ENCODE results near the gene IL17B.

Gene IL17B

DNA sequence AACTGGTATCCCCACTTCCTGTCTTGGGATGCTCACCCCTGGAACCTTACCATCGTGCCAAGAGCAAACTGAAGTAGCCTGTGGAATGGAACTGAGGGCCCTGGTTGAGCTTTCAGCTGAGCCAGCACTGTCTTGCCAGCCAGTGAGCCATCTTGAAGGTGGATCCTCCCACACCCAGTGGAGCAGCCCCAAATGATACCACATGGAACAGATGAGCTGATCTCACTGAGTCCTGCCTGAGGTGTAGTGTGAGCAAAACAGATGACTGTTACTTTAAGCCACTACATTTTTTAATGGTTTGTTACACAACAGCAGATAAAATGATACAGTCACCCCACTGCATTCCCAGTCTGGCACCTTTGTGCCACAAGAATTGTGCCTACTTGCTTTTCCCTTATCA lies 23.4 kb downstream of the IL17B start:
- DNase-seq, result no peak

DNA sequence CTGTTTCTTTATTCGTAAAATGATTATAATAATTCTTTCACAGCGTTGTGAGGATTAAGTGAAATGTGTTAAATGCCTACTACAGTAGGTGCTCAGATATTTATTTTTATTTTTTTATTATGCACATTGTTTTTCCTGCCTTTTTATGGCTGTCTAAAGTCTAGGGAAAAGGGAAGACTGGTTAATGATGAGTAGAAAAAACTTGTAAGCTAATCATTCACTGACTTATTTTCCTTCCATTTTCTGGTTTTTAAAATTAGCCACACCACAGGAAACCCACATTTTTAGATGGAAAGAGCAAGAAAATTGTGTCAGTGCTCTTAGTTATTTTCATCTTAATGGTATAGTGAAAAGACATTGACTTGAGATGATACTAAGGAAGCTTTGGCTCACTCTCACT lies 25.2 kb downstream of the IL17B start:
- no peak for DNase-seq

DNA sequence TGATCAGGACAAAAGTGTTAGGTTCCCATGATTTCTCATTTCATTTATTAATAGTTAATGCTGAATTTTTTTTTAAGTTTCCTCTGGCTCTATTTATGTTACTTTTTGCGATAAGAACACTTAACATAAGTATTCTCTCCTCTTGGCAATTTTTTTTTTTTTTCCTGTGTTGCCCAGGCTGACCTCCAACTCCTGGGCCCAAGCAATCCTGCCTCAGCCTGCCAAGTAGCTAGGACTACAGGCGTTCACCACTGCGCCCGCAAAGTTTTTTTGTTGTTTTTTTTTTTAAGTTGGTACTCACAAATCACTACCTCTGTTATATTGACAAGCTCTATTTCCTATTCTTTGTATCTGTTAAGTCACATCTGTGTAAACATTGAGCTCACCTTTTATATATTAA lies 26.9 kb downstream of the IL17B start:
- DNase-seq, result no peak

DNA sequence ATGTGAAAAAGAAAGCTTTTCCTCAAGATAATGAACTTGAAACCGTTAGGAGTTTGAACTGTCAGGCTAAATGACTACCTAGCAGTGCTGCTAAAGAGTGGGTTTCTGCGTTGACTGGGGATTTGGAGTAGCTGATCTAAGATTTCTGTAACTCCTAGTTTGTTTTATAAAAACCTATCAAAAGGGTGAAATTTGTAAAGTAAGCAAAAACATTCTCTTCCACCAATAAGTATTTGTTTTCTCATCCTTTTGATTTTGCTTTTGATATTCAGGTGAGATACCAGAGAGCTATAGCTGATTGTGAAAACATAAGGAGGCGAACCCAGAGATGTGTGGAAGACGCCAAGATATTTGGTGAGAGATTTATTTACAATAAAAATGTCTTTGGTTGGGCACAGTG lies 29.7 kb downstream of the IL17B start:
- no peak for DNase-seq

DNA sequence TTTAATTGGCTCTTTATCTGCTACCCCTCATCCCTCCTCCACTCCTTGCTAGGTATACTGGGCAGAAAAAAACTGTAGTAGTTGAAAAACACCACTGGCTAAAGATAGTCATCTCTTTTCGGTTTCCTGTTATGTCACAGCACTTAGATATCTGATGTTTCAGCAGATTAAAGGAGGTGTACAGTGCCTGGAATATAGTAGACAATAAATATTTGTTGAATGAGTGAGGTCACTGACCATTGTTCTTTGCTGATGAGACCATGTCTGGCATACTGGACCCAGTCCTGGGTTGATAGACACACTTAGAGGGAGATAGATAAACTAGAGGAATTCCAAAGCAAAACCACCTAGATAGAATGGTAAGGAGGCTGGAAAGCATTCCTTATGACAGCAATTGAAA lies 30.6 kb downstream of the IL17B start:
- DNase-seq, result peak in 3 of 6 experiments; percentile 53 to 68 (median 64)

DNA sequence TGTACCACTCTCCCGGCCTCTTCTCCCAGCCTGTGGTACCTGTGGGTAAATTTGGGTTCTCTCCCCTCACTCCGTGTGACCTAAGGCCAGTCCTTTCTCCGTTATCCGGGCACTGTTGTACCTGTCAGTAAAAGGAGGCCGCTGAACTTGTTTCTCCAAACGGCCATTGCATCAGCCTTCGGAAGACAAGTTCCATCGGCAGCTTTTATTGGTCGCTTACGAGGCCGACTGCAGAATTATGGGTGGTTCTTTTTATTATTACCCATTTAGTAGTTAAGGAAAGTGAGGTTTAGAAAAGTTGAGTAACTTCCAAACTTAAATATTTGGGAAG lies 33.2 kb downstream of the IL17B start:
- peak in 1 of 6 experiments; percentile 45 for DNase-seq

DNA sequence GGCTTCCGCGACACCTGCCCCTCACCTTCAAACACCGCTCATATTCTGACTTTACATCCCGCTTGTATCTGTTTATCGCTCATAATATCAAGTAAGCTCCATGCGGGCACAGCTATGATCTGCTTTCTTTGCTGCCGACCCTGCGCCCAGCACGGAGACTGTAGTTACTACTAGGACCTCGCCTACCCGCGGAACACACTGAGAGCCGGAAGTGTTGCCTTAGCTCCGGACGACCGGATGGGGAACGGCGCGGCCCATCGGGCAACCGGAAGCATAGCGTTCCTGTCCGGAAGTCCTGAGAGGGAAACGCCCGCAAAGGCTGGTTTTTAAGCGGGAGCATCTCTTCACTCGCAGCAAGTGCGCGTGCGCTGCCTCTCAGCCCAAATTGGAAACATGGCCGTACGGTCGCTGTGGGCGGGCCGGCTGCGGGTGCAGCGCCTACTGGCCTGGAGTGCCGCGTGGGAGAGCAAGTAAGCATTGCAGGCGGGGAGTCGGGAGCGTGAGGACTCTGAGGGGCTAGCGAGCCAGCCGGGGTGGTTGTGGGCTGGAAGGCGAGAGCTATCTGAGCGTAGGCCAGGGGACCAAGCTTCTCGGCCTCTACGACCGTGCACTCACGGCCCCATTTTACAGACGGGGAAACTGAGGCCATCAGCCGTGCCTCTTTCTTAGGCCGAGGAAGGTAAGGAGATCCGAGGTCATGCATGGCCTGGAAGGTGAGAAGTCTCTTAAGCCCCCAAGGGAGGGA lies 33.8 kb downstream of the IL17B start, which contains the start of gene GRPEL2:
Gene GRPEL2, plus strand, starts transcription at position 353 of the 745 bp plus-strand sequence. Its CDS starts 41 bp downstream, at position 394.
- peak; percentile 67 to 83 (median 77) for DNase-seq

DNA sequence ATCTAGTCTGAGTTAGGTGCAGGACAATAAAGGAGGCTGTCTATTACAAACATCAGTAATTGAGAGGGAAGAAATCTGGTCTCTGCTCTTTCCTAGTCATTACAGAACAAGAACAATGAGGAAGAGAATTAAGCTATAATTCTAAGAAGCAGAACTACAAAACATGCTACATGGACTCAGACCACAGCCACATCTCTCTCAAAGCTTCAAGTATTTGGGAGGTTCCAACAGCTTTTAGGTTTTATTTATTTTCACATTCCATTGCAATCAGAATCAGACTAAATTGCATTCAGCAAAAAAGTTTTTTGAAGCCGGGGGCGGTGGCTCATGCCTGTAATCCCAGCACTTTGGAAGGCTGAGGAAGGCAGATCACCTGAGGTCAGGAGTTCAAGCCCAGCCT lies 34.9 kb downstream of the IL17B start:
- DNase-seq, result peak in 2 of 6 experiments; percentile 21 to 34

DNA sequence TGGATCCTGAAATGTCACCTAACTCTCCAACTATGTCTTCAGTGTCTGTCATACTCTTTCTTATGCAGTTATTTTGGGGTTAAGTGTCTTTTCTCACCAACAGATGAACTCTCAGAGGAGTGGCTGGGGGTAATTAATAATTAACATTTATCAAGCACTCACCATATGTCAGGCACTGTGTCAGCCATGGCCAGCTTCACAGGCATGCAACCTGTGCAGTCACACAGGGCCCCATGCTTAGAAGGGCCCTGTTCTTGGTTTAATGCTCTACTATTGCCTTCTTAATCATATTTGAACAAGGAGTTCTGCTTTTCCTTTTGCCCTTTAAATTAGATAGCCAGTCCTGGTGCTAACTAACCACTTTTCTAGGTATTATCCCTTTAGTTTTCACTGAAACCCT lies 37.2 kb downstream of the IL17B start:
- no peak for DNase-seq

DNA sequence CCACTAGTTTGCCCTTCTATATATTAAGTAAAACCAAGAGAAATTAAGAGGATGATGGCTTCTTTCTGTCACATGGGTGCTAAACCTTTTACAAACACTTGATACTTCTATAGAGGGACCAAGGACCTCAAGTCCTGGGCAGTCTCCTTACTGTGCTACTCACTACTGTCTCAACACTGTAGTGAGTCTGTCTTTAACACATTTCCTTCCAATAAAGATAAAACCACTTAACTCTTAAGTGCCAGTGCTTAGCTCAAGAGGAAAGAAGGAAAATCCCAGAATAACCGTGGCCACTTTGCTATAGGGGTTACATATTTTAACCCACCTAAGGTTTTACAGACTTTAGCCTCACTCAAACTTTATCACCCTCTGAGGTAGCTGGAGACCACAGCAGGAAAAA lies 38.2 kb downstream of the IL17B start:
- DNase-seq, result no peak

DNA sequence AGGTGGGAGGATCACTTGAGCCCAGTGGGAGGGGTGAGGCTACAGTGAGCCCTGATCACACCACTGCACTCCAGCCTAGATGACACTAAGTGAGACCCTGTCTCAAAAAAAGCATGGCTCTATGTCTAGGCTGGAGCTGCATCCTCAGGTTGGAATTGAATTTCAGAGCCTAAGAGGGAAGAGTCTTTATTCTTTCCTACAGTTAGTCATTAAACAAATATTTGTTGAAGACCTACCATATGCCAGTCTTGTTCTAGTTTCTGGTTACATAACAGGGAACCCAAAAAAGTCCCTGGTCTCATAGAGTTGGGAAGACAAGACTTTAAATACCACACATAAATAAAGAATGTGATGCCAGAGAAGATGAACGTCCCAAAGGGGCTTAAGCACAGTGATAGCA lies 40.7 kb downstream of the IL17B start:
- DNase-seq, result no peak

DNA sequence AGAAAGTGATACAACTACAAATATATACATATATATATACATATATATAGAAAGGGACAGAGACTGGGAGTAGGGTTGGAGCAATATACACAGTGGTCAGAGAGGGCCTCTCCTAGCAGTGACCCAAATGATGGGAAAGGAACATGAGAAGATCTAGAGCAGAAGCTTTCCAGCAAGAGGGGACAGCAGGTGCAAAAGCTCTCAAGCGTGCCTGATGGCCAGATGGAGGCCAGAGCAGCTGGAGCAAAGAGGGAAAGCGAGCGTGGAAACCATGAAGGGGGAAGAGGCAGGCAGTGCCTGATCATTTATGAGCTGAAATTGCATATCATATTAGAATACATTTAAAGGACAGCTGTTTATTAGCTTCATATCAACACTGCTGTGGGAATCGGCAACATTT lies 41.4 kb downstream of the IL17B start:
- no peak for DNase-seq

DNA sequence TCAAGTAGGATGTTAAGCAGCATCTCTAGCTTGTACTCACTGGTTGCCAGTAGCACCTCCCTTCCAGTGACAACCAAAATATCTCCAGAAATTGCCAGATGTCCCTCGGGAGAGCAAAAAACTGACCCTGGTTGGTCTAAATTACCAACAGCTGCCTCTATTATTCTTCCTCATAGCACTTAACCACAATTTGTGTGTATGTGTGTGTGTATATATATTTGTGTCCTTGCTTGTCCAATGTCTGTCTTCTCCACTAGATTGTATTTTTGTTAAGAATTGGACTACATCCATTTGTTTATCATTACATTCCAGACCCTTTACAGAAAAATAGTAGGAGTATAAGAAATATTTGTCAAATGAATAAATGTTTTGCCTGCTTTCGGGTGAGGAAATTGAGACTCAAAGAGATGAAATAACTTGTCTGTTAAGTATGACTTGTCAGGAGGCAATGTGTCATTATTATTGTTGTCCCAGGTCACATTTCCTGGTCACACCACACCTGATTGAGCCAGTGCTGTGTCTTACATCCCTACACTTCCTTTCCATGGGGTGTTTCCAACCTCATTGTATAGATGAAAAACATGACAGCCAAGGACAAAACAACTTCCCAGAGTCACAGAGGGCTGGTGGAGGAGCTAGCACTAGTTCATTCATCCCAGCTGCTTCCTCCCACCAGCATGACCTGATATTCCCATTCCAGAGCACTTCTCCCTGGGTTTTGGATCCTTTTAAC lies 45.2 kb downstream of the IL17B start:
- DNase-seq, result no peak

DNA sequence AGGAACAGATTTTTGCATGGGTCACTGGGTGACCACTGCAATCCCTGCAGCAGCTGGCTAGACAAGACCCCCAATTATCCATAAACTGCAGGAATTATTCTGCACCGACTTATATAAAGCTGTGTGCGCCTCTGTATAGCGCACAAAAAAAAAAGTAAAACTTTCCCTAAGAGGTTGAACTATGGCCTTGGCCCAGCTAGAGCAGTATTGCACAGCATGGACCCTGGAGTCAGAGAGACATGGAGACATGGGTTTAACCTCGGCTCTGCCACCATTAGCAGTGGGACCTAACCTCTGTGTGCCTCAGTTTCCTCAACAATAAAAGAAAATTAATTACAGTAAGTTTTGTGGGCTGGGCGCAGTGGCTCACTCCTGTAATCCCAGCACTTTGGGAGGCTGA lies 50.9 kb downstream of the IL17B start:
- DNase-seq, result no peak

DNA sequence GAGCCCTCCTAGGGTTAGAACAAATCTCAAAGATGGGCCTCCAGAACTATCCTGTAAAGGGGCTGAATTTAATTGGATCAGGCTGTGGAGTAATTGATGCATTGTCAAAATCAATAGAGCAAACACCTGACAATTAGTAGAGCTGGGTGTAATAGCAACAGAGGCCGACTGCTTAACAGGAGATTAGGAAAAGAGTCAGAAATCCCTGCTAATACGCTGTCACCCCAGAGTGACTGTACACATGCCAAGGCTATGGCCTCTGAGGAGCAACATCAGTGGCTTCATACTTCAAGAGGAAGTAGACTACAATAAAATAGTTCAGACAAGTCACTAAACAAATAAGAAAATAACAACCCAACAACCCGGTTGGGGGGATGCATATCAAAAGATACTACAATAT lies 52.5 kb downstream of the IL17B start:
- no peak for DNase-seq

DNA sequence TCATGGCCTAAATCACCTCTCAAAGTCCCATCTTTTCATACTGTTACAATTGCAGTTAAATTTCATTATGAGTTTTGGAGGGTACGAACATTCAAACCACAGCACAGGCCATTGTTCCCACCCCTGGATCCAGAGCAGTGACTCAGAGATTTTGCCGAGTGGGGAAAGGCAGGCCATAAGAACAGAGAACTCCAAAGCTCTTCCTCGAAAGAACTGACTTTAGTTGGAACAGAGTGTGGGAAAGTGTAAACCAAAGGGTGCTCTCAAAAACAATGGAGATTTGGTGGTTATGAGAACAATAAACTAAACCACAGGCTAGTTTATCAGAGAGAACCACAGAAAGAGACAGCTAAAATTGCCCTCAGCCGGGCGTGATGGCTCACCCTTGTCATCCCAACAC lies 53.2 kb downstream of the IL17B start:
- DNase-seq, result no peak

DNA sequence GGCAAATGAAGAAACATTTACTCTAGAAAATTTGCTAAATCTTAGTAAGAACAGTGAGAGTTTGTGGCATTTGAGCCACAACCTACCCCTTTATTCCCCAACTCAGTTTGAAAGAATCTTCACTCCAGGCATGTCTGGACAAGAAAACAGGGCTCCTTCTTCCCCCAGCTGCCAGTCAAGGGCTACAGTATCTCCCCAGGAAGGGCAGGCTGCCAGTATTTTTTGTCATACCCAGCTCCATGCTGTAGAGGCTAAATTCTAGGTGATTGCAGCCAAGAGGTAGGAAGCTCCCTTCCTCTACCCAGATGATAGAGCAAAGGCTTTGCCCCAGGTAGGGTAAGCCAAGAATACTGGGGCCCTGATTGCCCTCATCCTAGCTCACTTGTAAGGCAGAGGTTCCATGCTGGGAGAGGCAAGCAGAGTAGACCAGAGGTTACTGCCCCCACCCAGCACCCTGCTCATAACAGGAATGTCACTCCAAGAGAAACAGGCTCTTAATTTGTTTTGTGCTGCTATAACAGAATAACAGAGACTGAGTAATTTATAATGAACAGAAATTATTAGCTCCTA lies 53.8 kb downstream of the IL17B start:
- no peak for DNase-seq

DNA sequence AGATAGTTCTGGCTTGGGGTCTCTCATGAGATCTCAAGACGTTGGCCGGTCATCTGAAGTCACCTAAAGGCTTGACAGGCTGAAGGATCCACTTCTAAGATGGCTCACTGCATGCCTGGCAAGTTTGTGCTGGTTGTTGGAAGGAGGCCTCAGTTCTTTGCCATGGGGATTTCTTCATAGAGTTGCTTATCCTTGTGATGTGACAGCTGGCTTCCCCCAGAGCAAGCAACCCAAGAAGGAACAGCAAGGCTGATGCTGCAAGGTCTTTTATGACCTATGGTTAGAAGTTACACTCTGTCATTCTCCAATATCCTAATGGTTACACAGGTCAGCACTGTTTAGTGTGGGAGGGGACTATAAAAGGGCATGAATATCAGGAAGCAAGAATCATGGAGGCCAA lies 54.5 kb downstream of the IL17B start:
- no peak for DNase-seq

Measured in stimulated activated naive CD4-positive, alpha-beta T cell (primary cell).